HepG2 (cell line): ENCODE results near the gene MAOB. TPM values are rescaled to one million over a fixed set of nuclear protein-coding genes. Genes with fewer than 3 reads are reported as not detected.

Experiments used
- ATAD3A ChIP-seq: sonication (generic); formaldehyde crosslinking; IDR thresholded peaks from 2 replicates; pipeline ENCODE4 v1.4.0; 2020; ENCODE audit warnings: missing genetic modification reagents
- DPF2 ChIP-seq: sonication (generic); formaldehyde crosslinking; IDR thresholded peaks from 2 replicates; pipeline ENCODE4 v1.4.0; 2020; ENCODE audit warnings: mild to moderate bottlenecking, low read depth, missing genetic modification reagents, borderline replicate concordance
- FIP1L1 ChIP-seq: fragments of 200-400 bp; formaldehyde crosslinking; IDR thresholded peaks from 2 replicates; pipeline ENCODE4 v1.6.1; 2018; ENCODE audit warnings: low read depth, mild to moderate bottlenecking, low read length, moderate library complexity, borderline replicate concordance; ENCODE audit not compliant: insufficient read depth
- HDAC6 ChIP-seq: fragments of 200-600 bp; sonication (generic); IDR thresholded peaks from 2 replicates; pipeline ENCODE4 v1.7.0; 2017; ENCODE audit warnings: mild to moderate bottlenecking, antibody characterized with exemption, low read length, low read depth
- HNRNPH1 ChIP-seq: fragments of 200-400 bp; formaldehyde crosslinking; optimal IDR thresholded peaks from 2 replicates; pipeline ENCODE3; 2017; ENCODE audit warnings: mild to moderate bottlenecking, low read depth, low read length
- KDM2A ChIP-seq: sonication (generic); formaldehyde crosslinking; IDR thresholded peaks from 2 replicates; pipeline ENCODE4 v1.4.0; 2020; ENCODE audit warnings: low read depth, missing genetic modification reagents, borderline replicate concordance
- PAWR ChIP-seq: sonication (generic); formaldehyde crosslinking; IDR thresholded peaks from 2 replicates; pipeline ENCODE4 v1.4.0; 2020; ENCODE audit warnings: missing genetic modification reagents, mild to moderate bottlenecking, borderline replicate concordance
- POLR2A ChIP-seq, 2 experiments: IDR thresholded peaks; 2 replicates each; pipeline ENCODE4 v1.6.1; 2011; ENCODE audit warnings: low read depth in 2 of 2, low read length in 2 of 2, mild to moderate bottlenecking in 1 of 2, moderate library complexity in 1 of 2; ENCODE audit not compliant: insufficient read depth in 1 of 2
- SATB2 ChIP-seq: sonication (generic); formaldehyde crosslinking; IDR thresholded peaks from 2 replicates; pipeline ENCODE4 v1.5.0; 2020; ENCODE audit warnings: missing genetic modification reagents
- SKI ChIP-seq: fragments of 450-650 bp; IDR thresholded peaks from one replicate; pipeline ENCODE4 v1.6.1; 2018; ENCODE audit warnings: mild to moderate bottlenecking; ENCODE audit not compliant: partially characterized antibody
- SMARCE1 ChIP-seq: fragments of 450-650 bp; IDR thresholded peaks from 2 replicates; pipeline ENCODE4 v1.6.1; 2017; ENCODE audit warnings: borderline replicate concordance
- SOX13 ChIP-seq, 3 experiments: fragments of 450-650 bp in 1 of 3; sonication (generic) in 1 of 3; formaldehyde crosslinking in 1 of 3; IDR thresholded peaks in 2 of 3; conservative IDR thresholded peaks in 1 of 3; 2 replicates each; pipeline versions ENCODE4 v1.5.0 to v1.6.1; 2016 to 2020; ENCODE audit warnings: antibody characterized with exemption in 1 of 3, mild to moderate bottlenecking in 1 of 3, missing compliant biosample characterization in 1 of 3, missing genetic modification reagents in 1 of 3, moderate library complexity in 1 of 3
- TARDBP ChIP-seq: sonication (generic); formaldehyde crosslinking; IDR thresholded peaks from 2 replicates; pipeline ENCODE4 v1.8.0; 2022; ENCODE audit warnings: mild to moderate bottlenecking, missing genetic modification reagents
- TBX2 ChIP-seq: sonication (generic); formaldehyde crosslinking; IDR thresholded peaks from 2 replicates; pipeline ENCODE4 v1.5.0; 2020; ENCODE audit warnings: missing genetic modification reagents, mild to moderate bottlenecking, borderline replicate concordance
- THAP7 ChIP-seq: sonication (generic); formaldehyde crosslinking; IDR thresholded peaks from 2 replicates; pipeline ENCODE4 v1.8.1; 2023; ENCODE audit warnings: mild to moderate bottlenecking, missing genetic modification reagents
- ZBTB7B ChIP-seq: sonication (generic); formaldehyde crosslinking; IDR thresholded peaks from 2 replicates; pipeline ENCODE4 v1.4.0; 2020; ENCODE audit warnings: missing genetic modification reagents
- ZGPAT ChIP-seq: IDR thresholded peaks from 2 replicates; pipeline ENCODE4 v1.6.1; 2016; ENCODE audit warnings: mild to moderate bottlenecking
- ZNF24 ChIP-seq: fragments of 450-650 bp; IDR thresholded peaks from 2 replicates; pipeline ENCODE4 v1.6.1; 2017; ENCODE audit warnings: antibody characterized with exemption, mild to moderate bottlenecking
- ZNF580 ChIP-seq: IDR thresholded peaks from 2 replicates; pipeline ENCODE4 v1.6.1; 2016; ENCODE audit warnings: low read depth, borderline replicate concordance
- polyA plus RNA-seq, 8 experiments: library from polyadenylated mRNA; depleted of rRNA in 3 of 8; stranded (reverse) in 7 of 8; unstranded in 1 of 8; fragments of >200 nt; fragmentation: Illumina TruSeq in 4 of 8; extraction: Trizol in 4 of 8; gene quantifications; 2 replicates each; pipeline versions ENCODE4 v1.2.1 to v1.2.3, GENCODE V29; 2011 to 2016; ENCODE audit warnings: low read depth in 4 of 8, missing spikeins in 1 of 8, mixed read lengths in 1 of 8; ENCODE audit not compliant: insufficient read depth in 1 of 8
- total RNA-seq, 5 experiments: library from RNA; depleted of rRNA; stranded (reverse); fragments of >200 nt; fragmentation: Illumina TruSeq; extraction: Trizol; gene quantifications; 2 replicates each; pipeline ENCODE4 v1.2.3, GENCODE V29; 2016; ENCODE audit warnings: low read depth in 1 of 5
- TF ChIP-seq, protein P1 (sequence below): sonication (generic); formaldehyde crosslinking; IDR thresholded peaks from 2 replicates; pipeline ENCODE4 v1.4.0; 2020; ENCODE audit warnings: mild to moderate bottlenecking, missing genetic modification reagents
- TF ChIP-seq, protein P2 (sequence below): fragments of 450-650 bp; IDR thresholded peaks from 2 replicates; pipeline ENCODE4 v1.6.1; 2016
- TF ChIP-seq, protein P3 (sequence below): sonication (generic); formaldehyde crosslinking; IDR thresholded peaks from 2 replicates; pipeline ENCODE4 v1.4.0; 2020; ENCODE audit warnings: missing genetic modification reagents

MAOB gene
- total and polyA plus RNA-seq, 2 of the 13 experiments (the other 11 are each of a cell fraction or from before 2014, with no cell fraction given): 11.0 to 19.0 TPM

- TF ChIP-seq ZBTB7B (CRISPR knock-in tag) (0 out of 2 replicates have a peak, but pooled peaks have one; percentile 18), ZNF24 (no peak), FIP1L1 (no peak), THAP7 (CRISPR knock-in tag) (no peak), SOX13 (IDR thresholded peaks at IDR 0.05) (no peak), SOX13 (CRISPR knock-in tag; conservative IDR thresholded peaks at IDR 0.05 in 1 of 2, IDR thresholded peaks at IDR 0.05 in 1 of 2) (peak in 1 of 2 experiments; percentile 86; a peak in 2 of 4 replicates), DPF2 (no peak), KDM2A (CRISPR knock-in tag) (peak; percentile 47), SKI (peak; percentile 74), ZNF580 (CRISPR knock-in tag) (no peak), SMARCE1 (no peak), ZGPAT (peak; percentile 33; the same call in 1 of the 2 replicates), HNRNPH1 (no peak), HDAC6 (no peak), POLR2A (IDR thresholded peaks at IDR 0.05; ENCODE audit: insufficient read depth in 1 of 2, low read depth in 2 of 2, low read length in 2 of 2) (no peak; a peak in 3 of 4 replicates), TARDBP (peak; percentile 66), TBX2 (peak; percentile 63; the same call in 1 of the 2 replicates), ATAD3A (CRISPR knock-in tag) (no peak), PAWR (CRISPR knock-in tag) (no peak), SATB2 (CRISPR knock-in tag) (no peak)
- TF ChIP-seq, protein P1, sequence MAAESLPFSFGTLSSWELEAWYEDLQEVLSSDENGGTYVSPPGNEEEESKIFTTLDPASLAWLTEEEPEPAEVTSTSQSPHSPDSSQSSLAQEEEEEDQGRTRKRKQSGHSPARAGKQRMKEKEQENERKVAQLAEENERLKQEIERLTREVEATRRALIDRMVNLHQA: no peak
- TF ChIP-seq, protein P2, sequence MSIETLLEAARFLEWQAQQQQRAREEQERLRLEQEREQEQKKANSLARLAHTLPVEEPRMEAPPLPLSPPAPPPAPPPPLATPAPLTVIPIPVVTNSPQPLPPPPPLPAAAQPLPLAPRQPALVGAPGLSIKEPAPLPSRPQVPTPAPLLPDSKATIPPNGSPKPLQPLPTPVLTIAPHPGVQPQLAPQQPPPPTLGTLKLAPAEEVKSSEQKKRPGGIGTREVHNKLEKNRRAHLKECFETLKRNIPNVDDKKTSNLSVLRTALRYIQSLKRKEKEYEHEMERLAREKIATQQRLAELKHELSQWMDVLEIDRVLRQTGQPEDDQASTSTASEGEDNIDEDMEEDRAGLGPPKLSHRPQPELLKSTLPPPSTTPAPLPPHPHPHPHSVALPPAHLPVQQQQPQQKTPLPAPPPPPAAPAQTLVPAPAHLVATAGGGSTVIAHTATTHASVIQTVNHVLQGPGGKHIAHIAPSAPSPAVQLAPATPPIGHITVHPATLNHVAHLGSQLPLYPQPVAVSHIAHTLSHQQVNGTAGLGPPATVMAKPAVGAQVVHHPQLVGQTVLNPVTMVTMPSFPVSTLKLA: no peak
- TF ChIP-seq, protein P3, sequence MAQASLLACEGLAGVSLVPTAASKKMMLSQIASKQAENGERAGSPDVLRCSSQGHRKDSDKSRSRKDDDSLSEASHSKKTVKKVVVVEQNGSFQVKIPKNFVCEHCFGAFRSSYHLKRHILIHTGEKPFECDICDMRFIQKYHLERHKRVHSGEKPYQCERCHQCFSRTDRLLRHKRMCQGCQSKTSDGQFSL (CRISPR knock-in tag): no peak
Observed at GRCh38 chrX:43881410-43882293, 598 bp downstream of the MAOB start (continued).
